Transverse colon (tissue), 4 donors: ENCODE results near the gene UBE2E2.
A peak's percentile ranks its signal among the peaks of the same experiment; 100 is the strongest.

Source experiments
- EP300 ChIP-seq: sonication (generic); formaldehyde crosslinking; IDR thresholded peaks from one replicate; pipeline ENCODE4 v1.6.1; 2017; ENCODE audit warnings: antibody characterized with exemption, low read depth
- POLR2A ChIP-seq: fragments of 450-650 bp; IDR thresholded peaks from one replicate; pipeline ENCODE4 v1.6.1; 2016; ENCODE audit warnings: antibody characterized with exemption, mild to moderate bottlenecking, moderate library complexity
- POLR2AphosphoS5 ChIP-seq, 3 donors: sonication (generic); formaldehyde crosslinking; IDR thresholded peaks; one replicate each; pipeline ENCODE4 v1.6.1; 2016; ENCODE audit warnings: antibody characterized with exemption in 3 of 3
- TF ChIP-seq, protein P1 (sequence below), 5 experiments: fragments of 200-600 bp in 3 of 5; fragments of 450-650 bp in 2 of 5; sonication (generic) in 3 of 5; IDR thresholded peaks; 1 replicate in 2 of 5; 2 replicates in 3 of 5; pipeline ENCODE4 v1.5.1; 2016 to 2017; ENCODE audit warnings: antibody characterized with exemption in 5 of 5, inconsistent platforms in 3 of 5, mild to moderate bottlenecking in 2 of 5, moderate library complexity in 1 of 5

DNA sequence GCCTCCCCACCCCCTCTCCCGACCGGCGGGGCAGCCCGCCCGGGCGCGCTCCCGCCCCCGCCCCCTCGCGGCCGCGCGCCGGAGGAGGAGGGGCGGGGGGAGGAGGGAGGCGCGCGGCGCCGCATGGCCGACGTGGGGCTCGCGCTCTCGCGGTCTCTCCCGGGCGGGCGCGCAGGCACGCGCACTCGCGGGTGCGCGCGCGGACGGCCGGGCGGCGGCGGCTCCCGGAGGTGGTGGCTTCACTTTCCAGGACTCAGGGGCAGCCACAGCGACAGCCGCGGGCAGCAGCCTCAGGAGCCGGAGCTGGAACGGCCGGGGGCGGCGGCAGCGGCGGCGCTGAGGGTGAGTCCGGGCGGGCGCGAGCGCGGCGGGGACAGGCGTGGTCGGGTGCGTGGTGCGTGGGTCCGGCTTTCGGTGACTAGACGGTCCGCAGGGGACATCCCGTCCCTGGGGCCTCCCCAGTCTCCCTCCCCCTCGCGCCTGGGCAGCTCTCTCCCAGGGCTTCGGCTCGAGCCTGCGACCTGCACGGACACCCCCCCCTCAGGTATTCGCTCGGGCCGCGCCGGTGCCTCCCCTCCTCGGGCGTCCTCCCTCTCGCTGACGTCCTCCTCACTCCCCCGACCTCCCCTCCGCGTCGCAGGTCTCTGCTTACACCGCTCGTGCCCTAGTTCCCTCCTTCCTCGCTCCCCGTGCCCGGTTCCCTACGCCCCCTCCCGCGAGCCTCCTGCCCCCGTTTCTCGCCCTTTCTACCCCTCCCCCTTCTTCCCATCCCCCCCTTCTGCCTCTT lies at the start of gene UBE2E2:
- TF ChIP-seq, protein P1, sequence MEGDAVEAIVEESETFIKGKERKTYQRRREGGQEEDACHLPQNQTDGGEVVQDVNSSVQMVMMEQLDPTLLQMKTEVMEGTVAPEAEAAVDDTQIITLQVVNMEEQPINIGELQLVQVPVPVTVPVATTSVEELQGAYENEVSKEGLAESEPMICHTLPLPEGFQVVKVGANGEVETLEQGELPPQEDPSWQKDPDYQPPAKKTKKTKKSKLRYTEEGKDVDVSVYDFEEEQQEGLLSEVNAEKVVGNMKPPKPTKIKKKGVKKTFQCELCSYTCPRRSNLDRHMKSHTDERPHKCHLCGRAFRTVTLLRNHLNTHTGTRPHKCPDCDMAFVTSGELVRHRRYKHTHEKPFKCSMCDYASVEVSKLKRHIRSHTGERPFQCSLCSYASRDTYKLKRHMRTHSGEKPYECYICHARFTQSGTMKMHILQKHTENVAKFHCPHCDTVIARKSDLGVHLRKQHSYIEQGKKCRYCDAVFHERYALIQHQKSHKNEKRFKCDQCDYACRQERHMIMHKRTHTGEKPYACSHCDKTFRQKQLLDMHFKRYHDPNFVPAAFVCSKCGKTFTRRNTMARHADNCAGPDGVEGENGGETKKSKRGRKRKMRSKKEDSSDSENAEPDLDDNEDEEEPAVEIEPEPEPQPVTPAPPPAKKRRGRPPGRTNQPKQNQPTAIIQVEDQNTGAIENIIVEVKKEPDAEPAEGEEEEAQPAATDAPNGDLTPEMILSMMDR (IDR thresholded peaks at IDR 0.05): no peak
- peak; percentile 17 for TF ChIP-seq POLR2A
- TF ChIP-seq POLR2AphosphoS5 (IDR thresholded peaks at IDR 0.05): peak in 1 of 3 donors; percentile 9
- no peak for TF ChIP-seq EP300
